Choroid plexus epithelial cell (primary cell): Measurements from ENCODE around the gene GTF3C2.
"Not testable (repeated sequence)": the region's sequence is repeated elsewhere in the genome, so short reads cannot be mapped to it uniquely, and the experiment has no call there.

Source experiments
- DNase-seq: peaks from one replicate; pipeline ENCODE4 v3.0.0-alpha.2; 2010; ENCODE audit warnings: low read depth
- H3K4me3 ChIP-seq: 2 replicates; pipeline ENCODE4 v1.5.1; 2011; ENCODE audit warnings: low read depth, mild to moderate bottlenecking, control low read depth, low read length, moderate library complexity
- TF ChIP-seq, protein P1 (sequence below): conservative IDR thresholded peaks from 2 replicates; pipeline ENCODE4 v1.5.1; 2011; ENCODE audit warnings: low read depth, mild to moderate bottlenecking, control low read depth, inconsistent platforms, low read length, moderate library complexity

The GTF3C2 gene

DNA sequence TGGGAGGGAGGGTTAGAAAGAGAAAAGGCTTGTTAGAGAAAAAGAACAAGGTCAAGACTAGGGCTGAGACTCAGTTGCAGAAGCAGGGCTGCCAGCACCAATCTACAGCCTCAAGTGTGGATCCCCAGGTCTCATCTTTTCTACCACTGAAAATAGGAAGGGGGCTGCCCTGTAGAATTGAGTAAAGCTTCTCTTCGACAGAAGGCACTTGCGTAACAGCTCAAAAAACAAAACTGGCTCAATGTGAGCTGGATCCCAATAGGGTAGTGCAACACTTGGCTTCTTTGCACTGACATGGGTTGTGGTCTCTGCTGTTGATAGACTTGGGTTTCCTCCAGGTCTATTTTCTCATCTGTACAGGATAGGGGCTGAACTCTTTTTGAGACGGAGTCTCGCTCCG is 31.8 kb downstream of the GTF3C2 start:
- no peak overlapping the region for H3K4me3 ChIP-seq
- TF ChIP-seq, protein P1, sequence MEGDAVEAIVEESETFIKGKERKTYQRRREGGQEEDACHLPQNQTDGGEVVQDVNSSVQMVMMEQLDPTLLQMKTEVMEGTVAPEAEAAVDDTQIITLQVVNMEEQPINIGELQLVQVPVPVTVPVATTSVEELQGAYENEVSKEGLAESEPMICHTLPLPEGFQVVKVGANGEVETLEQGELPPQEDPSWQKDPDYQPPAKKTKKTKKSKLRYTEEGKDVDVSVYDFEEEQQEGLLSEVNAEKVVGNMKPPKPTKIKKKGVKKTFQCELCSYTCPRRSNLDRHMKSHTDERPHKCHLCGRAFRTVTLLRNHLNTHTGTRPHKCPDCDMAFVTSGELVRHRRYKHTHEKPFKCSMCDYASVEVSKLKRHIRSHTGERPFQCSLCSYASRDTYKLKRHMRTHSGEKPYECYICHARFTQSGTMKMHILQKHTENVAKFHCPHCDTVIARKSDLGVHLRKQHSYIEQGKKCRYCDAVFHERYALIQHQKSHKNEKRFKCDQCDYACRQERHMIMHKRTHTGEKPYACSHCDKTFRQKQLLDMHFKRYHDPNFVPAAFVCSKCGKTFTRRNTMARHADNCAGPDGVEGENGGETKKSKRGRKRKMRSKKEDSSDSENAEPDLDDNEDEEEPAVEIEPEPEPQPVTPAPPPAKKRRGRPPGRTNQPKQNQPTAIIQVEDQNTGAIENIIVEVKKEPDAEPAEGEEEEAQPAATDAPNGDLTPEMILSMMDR = no peak

DNA sequence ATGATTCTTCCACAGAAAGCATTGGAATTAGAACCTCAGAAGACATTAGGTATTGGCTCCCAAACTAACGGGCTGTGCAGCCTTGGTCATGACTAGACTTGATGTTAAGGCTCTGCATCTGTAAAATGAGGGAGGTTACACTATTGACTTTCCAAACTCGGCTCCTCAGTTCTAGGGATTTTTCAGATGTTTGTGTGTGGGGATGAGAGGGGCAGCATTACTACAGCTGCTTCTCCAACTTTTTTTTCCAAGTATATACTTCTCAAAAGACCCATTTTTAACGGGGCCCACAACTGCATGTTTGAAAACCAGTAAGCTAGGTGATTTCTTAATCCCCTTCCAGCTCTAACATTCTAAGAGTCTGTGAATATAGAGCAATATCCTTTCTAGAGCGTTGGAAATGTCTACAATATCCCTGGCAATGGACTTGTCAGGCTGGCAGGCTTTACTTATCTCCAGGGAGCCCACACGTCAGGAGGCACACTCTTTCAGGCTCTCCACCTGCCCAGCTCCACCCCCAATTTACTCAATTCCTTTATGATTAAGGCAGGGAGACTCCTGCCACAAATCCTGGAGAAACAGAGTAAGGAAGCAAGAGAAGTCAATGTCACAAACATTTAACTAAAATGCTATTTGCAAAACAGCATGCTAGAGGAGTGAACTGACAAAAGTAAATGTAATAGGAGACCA is 32.8 kb downstream of the GTF3C2 start:
- DNase-seq = no peak
- TF ChIP-seq, protein P1 = no peak
- peak overlapping the region; percentile 90 for H3K4me3 ChIP-seq

More for the DNA sequence above, 31.8 kb downstream of the GTF3C2 start:
- DNase-seq = no peak

DNA sequence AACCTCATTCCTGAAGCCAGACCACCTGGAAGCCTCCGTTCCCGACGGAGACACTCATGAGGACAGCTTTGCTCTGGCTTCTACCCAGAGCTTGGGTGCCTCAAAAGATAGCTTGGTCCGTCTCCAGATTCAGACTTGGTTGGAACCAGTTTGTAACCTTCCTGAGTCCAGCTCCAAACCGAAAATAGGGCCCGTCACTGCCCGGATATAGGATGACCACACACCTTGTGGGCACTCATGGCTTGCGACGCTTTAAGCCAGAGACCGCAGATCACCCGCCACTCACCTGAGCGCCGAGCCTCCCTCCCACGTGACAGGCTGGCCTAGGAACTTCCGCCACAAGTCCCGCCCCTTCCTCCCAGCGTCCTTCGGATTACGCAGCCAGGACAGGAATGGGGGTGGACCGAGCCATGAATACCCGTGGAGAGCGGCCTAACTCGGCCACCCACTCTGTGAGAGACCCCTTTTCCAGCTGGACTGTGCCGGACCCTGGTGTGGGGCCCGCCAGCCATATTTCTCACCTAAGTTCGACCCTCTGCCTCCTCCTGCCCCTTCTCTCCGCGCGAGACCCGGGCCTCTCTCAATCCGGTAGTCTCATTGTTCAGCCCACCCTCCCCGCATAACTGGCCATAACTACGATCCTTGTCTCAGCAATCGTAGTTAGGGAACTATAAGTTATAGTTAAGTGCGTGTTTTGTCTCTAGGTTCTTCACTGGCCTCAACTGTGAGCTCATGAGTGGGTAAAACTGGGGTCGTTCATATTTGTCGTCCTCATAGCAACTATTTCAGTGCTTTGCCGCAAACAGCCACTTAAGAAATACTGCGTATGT is 33.6 kb downstream of the GTF3C2 start, which contains the start of gene MPV17:
TSS of gene MPV17 (minus strand) at position 332 of the 830 bp plus-strand sequence. CDS start 580 bp downstream, outside the sequence.
- TF ChIP-seq, protein P1 = no peak
- H3K4me3 ChIP-seq = peak within 1 kb of the TSS; percentile 90
- peak; percentile 95 for DNase-seq

DNA sequence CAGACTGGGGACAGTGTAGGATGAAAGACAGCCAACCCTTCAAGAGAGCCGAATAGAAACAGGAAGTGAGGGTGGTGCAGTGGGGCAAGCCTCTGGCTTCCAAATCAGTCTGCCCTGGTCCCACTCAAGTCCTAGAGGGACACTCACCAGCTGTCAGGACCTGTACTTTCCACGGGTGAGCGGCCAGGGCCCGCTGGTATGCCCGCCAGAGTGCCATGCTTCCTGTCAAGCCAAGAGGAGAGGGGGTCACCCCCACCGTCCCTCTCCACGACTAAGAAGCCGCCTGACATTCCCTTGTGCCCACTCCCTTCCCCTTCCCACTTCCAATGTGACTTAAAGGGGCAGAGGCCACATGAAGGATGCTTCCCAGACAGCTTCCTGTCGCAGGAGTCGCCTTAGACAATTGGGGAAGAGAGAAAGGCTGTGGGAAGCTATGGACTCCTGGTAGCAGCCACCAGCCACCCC is 34.2 kb downstream of the GTF3C2 start:
- TF ChIP-seq, protein P1 = no peak
- DNase-seq = peak; percentile 21
- peak overlapping the region; percentile 90 for H3K4me3 ChIP-seq

DNA sequence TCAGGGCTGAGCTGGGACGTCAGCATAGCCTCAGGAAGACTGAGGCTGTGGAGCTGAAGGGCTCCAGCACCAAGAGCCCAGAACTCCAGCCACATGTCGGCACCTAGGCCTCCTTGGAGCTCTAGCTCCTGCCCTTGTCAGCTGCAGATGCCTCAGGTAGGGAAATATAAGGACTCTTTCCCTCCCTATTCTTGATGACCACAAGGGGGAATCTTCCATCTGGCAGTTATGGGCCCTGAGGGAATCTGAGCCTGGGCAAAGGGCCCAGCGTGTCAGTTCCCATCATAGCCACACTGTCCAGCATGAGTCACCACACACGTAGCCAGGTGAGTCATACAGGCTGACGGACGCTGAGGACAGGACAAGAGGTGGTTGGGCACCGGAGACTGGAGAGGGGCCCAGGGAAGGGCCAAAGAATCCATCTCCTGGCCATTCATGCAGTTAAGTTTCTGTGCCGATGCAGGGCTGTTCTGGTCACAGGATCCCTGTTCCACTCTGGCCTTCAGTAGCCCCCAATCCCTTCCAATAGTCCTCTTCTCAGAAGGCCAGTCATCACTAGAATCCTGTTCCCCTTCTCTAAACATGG is 35.5 kb downstream of the GTF3C2 start:
- peak; percentile 99 for DNase-seq
- no peak overlapping the region for H3K4me3 ChIP-seq
- TF ChIP-seq, protein P1 = peak; percentile 75

DNA sequence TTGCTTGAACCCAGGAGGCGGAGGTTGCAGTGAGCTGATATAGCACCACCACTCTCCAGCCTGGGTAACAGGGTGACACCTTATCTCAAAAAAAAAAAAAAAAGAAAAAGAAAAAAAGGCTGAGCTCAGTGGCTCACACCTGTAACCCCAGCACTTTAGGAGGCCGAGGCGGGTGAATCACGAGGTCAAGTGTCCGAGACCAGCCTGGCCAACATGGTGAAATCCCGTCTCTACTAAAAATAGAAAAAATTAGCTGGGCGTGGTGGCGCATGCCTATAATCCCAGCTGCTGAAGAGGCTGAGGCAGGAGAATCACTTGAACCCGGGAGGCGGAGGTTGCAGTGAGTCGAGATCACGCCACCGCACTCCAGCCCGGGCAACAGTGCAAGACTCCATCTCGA is 36.7 kb downstream of the GTF3C2 start:
- H3K4me3 ChIP-seq, DNase-seq: not testable (repeated sequence)
